ENCODE data around the gene CAV2.

CAV2 gene

DNA sequence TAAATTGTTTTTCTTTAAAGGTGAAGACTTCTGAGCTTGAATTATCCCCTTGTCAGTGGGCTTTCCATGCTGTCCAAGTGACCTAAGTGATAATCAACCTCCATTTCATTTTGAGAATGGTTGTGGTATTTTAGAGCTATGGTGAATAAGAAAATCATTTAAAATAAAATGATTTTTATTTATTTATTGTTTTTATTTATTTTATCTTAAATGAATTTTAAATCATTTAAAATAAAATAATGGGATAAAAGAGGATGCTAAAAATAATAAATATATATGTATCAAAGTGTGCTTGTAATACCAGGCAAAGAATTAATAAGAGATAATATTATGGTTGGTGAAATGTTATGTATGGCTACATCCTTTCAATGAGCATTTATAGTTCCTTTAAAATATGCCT is 49.8 kb downstream of the CAV2 start:
- DNase-seq: no peak

DNA sequence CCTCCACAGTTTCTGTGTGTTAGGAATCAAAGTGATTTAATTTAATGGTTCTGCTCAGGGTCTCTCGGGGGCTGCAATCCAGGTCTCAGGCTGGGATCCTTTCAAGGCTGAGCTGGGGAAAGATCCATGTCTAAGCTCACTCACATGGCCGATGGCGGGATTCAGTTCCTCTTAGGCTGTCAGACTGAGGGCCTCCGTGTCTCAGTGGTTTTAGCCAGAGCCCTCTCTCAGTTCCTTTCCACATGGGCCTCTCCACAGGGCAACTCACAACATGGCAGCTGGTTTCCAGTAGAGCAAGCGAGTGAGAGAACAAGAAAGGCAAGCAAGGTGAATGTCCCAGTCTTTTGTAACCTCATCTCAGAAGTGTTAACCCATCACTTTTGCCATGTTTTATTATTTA is 52.2 kb downstream of the CAV2 start:
- DNase-seq: no peak

DNA sequence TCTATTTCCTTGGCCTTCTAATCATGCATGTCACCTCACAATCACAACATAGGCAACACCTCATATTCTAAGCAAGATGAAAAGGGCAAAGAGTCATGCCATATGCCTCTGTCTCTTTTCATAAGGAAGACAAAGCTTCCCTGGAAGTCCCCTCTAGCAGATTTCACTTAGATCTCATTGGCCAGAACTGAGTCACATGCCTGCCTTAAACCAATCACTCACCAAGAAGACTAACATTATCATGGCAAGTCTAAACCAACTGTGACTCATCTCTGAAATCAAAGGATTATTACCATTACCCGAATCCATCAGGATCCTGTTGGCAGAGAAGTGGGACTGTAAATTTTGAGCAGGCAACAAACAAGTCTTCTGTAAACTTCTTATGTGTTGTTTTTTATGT is 53.1 kb downstream of the CAV2 start:
- DNase-seq: no peak

DNA sequence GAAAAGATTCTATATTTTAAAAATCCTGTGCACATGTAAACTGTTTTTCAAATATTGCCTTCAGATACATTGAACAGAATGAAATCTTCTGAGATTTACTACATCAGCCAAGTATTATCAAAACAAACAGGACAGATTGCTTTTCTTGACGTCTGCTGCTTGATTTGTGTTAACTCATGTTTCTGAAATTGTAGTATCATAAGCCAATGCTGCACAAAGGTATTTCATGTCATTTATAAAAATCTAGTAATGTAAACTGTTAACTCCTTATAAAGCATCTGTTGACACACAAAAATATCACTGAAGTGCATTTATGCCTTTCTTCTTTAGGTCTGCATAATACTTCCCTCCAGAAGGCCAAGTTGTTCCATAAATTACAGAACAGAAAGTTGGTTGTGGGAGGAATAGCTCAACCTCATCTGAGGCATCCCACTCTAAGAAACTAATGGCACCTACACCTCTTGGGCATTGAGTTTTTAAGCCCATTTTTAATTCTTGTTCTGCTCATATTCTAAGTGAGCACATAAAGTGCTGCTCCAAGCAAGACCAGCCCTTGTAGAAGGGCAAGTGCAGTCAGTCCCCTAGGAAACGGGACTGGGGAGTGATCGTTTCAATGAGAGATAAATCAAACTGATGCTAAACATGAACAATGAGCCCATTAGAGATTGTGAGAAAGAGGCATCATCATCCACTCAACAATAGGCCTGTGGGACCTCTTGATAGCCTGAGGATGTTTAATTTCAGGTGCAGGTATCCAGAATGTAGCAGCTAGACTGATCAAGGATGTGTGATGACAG is 53.8 kb downstream of the CAV2 start:
- DNase-seq: no peak

DNA sequence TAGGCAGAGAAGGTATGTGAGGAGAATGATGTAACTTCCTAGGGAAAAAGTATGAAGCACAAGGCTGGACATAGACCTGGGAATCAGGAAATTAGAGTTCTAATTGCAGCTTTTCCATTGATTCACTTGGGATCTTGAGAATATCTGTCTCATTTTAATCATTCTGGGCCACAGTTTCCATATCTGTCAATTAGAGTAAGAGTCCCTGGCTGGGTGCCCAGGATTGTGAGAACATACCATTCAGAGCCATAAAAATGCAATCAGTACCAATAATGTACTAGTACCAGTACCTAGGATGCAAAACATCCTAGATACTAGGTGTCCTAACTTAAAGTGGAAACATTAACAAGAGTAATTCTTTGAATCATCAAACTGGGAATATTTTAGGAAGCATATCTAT is 54.9 kb downstream of the CAV2 start:
- DNase-seq: no peak

DNA sequence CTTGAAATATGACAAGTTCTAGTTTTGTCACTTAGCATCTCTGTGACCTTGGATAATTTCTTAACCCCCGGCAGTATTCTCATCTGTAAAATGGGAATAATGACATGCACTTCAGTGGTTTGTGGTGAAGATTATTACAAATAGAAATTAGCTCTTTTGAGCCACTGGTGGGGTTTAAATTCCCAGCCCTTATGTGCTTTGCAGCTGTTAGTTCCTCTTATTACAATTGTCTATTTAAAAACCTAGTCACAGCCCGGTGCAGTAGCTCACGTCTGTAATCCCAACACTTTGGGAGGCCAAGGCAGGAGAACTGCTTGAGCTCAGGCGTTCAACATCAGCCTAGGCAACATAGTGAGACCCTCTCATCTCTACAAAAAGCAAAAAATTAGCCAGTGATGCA is 55.4 kb downstream of the CAV2 start:
- DNase-seq: no peak

DNA sequence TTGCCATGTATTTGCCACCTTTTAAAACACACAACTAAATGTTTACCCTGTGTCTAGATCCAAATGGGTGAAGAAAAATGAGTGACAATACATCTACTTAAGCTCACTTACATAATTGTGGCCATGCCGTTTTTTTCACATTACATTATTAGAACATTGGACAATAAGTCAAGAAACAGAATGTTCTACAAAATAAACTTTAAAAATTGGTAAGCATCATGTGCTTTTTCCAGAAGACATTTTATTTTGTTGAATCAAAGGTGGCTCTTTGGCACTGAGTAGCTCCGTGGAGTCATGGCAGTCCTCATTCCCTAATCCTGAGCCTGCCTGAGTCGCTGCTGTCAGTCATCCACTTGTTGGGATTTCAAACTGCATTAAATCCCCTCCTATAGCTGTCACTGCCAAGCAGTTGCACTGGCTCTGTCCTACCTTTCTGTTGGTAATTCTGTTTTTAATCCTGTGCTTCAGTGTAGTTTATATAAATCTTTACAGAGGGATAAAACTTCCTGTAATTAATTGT is 57.6 kb downstream of the CAV2 start:
- no peak for DNase-seq

DNA sequence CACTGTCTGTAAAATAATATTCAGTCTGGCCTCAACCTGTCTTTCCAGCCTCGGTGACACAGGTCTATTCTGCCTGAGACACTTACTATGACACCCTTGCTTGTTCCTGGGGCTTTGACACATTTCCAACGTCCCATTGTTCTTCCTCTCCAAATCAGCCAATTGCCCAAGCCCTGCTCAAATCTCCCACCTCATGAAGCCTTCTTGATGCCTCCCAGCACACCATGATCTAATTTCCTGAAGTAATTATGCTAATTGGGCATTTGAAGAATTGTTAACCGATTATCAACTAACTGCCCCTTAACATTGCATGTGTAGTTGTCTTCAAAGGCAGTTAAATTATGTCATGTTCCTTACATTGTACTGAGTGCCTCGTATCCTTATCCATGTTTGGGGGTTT is 58.4 kb downstream of the CAV2 start:
- DNase-seq: no peak
